ENCODE measurements around the gene RAB3C.

RAB3C gene

GRCh38 chr5:58842852-58843251, 260.0 kb downstream of the RAB3C start:
- DNase-seq, result no peak

- no peak for DNase-seq
Observed at GRCh38 chr5:58844395-58844794, 261.5 kb downstream of the RAB3C start.

GRCh38 chr5:58847041-58847440, 264.2 kb downstream of the RAB3C start:
- DNase-seq, result no peak

GRCh38 chr5:58849223-58849622, 266.3 kb downstream of the RAB3C start:
- DNase-seq, result no peak

GRCh38 chr5:58849921-58850667, 267.2 kb downstream of the RAB3C start:
- no peak for DNase-seq

- no peak for DNase-seq
Observed at GRCh38 chr5:58851153-58851552, 268.3 kb downstream of the RAB3C start.

- no peak for DNase-seq
Observed at GRCh38 chr5:58851571-58851970, 268.7 kb downstream of the RAB3C start.

GRCh38 chr5:58852566-58852965, 269.7 kb downstream of the RAB3C start:
- no peak for DNase-seq

- no peak for DNase-seq
Observed at GRCh38 chr5:58854441-58854840, 271.6 kb downstream of the RAB3C start.

GRCh38 chr5:58855851-58856739, 273.2 kb downstream of the RAB3C start:
- DNase-seq, result no peak

GRCh38 chr5:58857609-58858008, 274.7 kb downstream of the RAB3C start:
- no peak for DNase-seq

GRCh38 chr5:58860680-58861079, 277.8 kb downstream of the RAB3C start:
- no peak for DNase-seq

GRCh38 chr5:58868931-58869330, 286.1 kb downstream of the RAB3C start:
- no peak for DNase-seq

GRCh38 chr5:58871648-58872242, 288.9 kb downstream of the RAB3C start:
- peak in 1 of 2 donors; percentile 47 for DNase-seq

GRCh38 chr5:58872670-58873273, 289.9 kb downstream of the RAB3C start:
- no peak for DNase-seq

GRCh38 chr5:58875599-58875998, 292.7 kb downstream of the RAB3C start:
- DNase-seq, result no peak

GRCh38 chr5:58885260-58885659, 302.4 kb downstream of the RAB3C start:
- no peak for DNase-seq

GRCh38 chr5:58886315-58887207, 303.7 kb downstream of the RAB3C start:
- peak; percentile 66 to 67 for DNase-seq

- no peak for DNase-seq
Observed at GRCh38 chr5:58887311-58887710, 304.4 kb downstream of the RAB3C start.

- DNase-seq, result no peak
Observed at GRCh38 chr5:58887721-58888409, 305.0 kb downstream of the RAB3C start.

GRCh38 chr5:58890265-58890664, 307.4 kb downstream of the RAB3C start:
- no peak for DNase-seq

GRCh38 chr5:58890701-58891085, 307.8 kb downstream of the RAB3C start:
- no peak for DNase-seq

All from stimulated activated CD4-positive, alpha-beta T cell treated with anti-CD3 and anti-CD28 coated beads, Interleukin-2, amount 100 ng/mL, for 24 hours (primary cell).